Kidney (tissue), 14 donors: ENCODE data around the gene PARP8. TPM values are rescaled to one million over a fixed set of nuclear protein-coding genes. Genes with fewer than 3 reads are reported as not detected.

ENCODE experiments used
- DNase-seq, 5 donors: peaks; one replicate each; pipeline ENCODE4 v3.0.0-alpha.2; 2013 to 2020
- FAIRE-seq: peaks from 2 replicates; lab custom pipeline; 2012; peaks lifted over from hg19 to GRCh38; lab: Jason Lieb, UNC
- H3K27ac ChIP-seq, 2 donors: one replicate each; pipeline ENCODE4 v1.7.0; 2013; ENCODE audit warnings: low read depth in 2 of 2, low read length in 2 of 2, inconsistent platforms in 1 of 2
- H3K27me3 ChIP-seq: one replicate; pipeline ENCODE4 v1.7.1; 2013; ENCODE audit warnings: low read length, inconsistent platforms; ENCODE audit not compliant: control insufficient read depth, insufficient read depth
- H3K36me3 ChIP-seq, 3 donors: one replicate each; pipeline versions ENCODE4 v1.7.0 to v1.7.1; 2013; ENCODE audit warnings: low read length in 3 of 3, control low read depth in 1 of 3, inconsistent platforms in 1 of 3; ENCODE audit not compliant: insufficient read depth in 3 of 3, control insufficient read depth in 2 of 3
- H3K4me1 ChIP-seq, 3 donors: one replicate each; pipeline versions ENCODE4 v1.7.0 to v1.7.1; 2013; ENCODE audit warnings: low read length in 3 of 3, inconsistent platforms in 1 of 3, low read depth in 1 of 3; ENCODE audit not compliant: control insufficient read depth in 2 of 3, insufficient read depth in 2 of 3
- H3K4me3 ChIP-seq, 3 donors: one replicate each; pipeline versions ENCODE4 v1.7.0 to v1.8.1; 2013; ENCODE audit warnings: low read length in 3 of 3, control low read depth in 1 of 3, inconsistent platforms in 1 of 3
- H3K9ac ChIP-seq, 3 donors: one replicate each; pipeline versions ENCODE4 v1.7.0 to v1.7.1; 2013; ENCODE audit warnings: low read length in 3 of 3, control low read depth in 1 of 3, inconsistent platforms in 1 of 3
- H3K9me3 ChIP-seq, 3 donors: one replicate each; pipeline versions ENCODE4 v1.7.0 to v1.7.1; 2013; ENCODE audit warnings: low read length in 3 of 3, control low read depth in 1 of 3, inconsistent platforms in 1 of 3; ENCODE audit not compliant: control insufficient read depth in 2 of 3, insufficient read depth in 1 of 3
- intact Hi-C: fragments of 100-400 bp; cut with DNase I; formaldehyde crosslinking; loops from one replicate; pipeline ENCODE4 v1.11.1; 2022
- polyA plus RNA-seq: library from polyadenylated mRNA; stranded (reverse); fragments of 350-450 nt; fragmentation: Illumina TruSeq; extraction: RNeasy Lipid Tissue Mini Kit (QIAGEN cat#74804); gene quantifications from one replicate; pipeline ENCODE4 v1.2.3, GENCODE V29; 2014; ENCODE audit warnings: low read depth, low replicate concordance; ENCODE audit not compliant: insufficient read depth
- total RNA-seq: library from RNA; stranded (reverse); fragmentation: NEBNext Ultra II Directional; extraction: Animal tissue kit (Norgen Biotek cat#: 25700); gene quantifications from one replicate; pipeline ENCODE4 v1.2.1, GENCODE V29; 2021
- TF ChIP-seq, protein P1 (sequence below): IDR thresholded peaks from 3 replicates; pipeline ENCODE4 v1.5.1; 2012; ENCODE audit warnings: mild to moderate bottlenecking, moderate library complexity, borderline replicate concordance; ENCODE audit not compliant: insufficient read depth; ENCODE audit errors: extremely low read depth
- donor health status: control.
- donor health status: control.
- donor health status: control.
- donor health status: control.
- donor health status: control.
- donor health status: DM: yes; HTN: yes; CAD: no.
- donor health status: Normal renal cell carcinoma (clear cell type).

PARP8 gene
- total and polyA plus RNA-seq, 2 donors from 2014 or later, result 3.4 to 42.5 TPM

- Histone ChIP-seq H3K36me3 (no peaks in the 10 kb centered on the region), H3K4me1 (no peaks in the 10 kb centered on the region), H3K27me3 (no peaks in the 10 kb centered on the region), H3K4me3 (no peak overlapping the region), H3K27ac (no peak overlapping the region), H3K9ac (no peak overlapping the region), H3K9me3 (no peaks in the 10 kb centered on the region)
- TF ChIP-seq, protein P1, sequence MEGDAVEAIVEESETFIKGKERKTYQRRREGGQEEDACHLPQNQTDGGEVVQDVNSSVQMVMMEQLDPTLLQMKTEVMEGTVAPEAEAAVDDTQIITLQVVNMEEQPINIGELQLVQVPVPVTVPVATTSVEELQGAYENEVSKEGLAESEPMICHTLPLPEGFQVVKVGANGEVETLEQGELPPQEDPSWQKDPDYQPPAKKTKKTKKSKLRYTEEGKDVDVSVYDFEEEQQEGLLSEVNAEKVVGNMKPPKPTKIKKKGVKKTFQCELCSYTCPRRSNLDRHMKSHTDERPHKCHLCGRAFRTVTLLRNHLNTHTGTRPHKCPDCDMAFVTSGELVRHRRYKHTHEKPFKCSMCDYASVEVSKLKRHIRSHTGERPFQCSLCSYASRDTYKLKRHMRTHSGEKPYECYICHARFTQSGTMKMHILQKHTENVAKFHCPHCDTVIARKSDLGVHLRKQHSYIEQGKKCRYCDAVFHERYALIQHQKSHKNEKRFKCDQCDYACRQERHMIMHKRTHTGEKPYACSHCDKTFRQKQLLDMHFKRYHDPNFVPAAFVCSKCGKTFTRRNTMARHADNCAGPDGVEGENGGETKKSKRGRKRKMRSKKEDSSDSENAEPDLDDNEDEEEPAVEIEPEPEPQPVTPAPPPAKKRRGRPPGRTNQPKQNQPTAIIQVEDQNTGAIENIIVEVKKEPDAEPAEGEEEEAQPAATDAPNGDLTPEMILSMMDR, result no peak
- no peak for FAIRE-seq
- intact Hi-C loops, result no loop called here
- DNase-seq, result no peak
Observed at GRCh38 chr5:50725800-50726474, 59.5 kb downstream of the PARP8 start.

- H3K9me3 ChIP-seq, result no peaks in the 10 kb centered on the region
- H3K9ac ChIP-seq, result no peak overlapping the region
- TF ChIP-seq, protein P1, result no peak
- intact Hi-C loops, result no loop called here
- H3K27me3 ChIP-seq, result no peaks in the 10 kb centered on the region
- no peaks in the 10 kb centered on the region for H3K36me3 ChIP-seq
- H3K4me1 ChIP-seq, result no peaks in the 10 kb centered on the region
- no peak for FAIRE-seq
- no peak for DNase-seq
- no peak overlapping the region for H3K27ac ChIP-seq
- no peak overlapping the region for H3K4me3 ChIP-seq
Observed at GRCh38 chr5:50726475-50727148, 60.2 kb downstream of the PARP8 start.

- no peak for DNase-seq
- TF ChIP-seq, protein P1, result no peak
- Histone ChIP-seq H3K9ac (no peak overlapping the region), H3K4me1 (no peaks in the 10 kb centered on the region), H3K4me3 (no peak overlapping the region), H3K27ac (no peak overlapping the region), H3K9me3 (no peaks in the 10 kb centered on the region), H3K27me3 (no peaks in the 10 kb centered on the region), H3K36me3 (no peaks in the 10 kb centered on the region)
- intact Hi-C loops, result no loop called here
- no peak for FAIRE-seq
Observed at GRCh38 chr5:50727149-50727496, 60.7 kb downstream of the PARP8 start.
